GM18861 (cell line): ENCODE data around the gene LRIF1.
"Not testable (repeated sequence)": the region's sequence is repeated elsewhere in the genome, so short reads cannot be mapped to it uniquely, and the experiment has no call there.

ENCODE experiments used
- ATAC-seq: cut with Tn5 transposase; IDR thresholded peaks from one replicate; pipeline ENCODE4 v1.9.1; 2021; ENCODE audit not compliant: unreplicated experiment

The LRIF1 gene

DNA sequence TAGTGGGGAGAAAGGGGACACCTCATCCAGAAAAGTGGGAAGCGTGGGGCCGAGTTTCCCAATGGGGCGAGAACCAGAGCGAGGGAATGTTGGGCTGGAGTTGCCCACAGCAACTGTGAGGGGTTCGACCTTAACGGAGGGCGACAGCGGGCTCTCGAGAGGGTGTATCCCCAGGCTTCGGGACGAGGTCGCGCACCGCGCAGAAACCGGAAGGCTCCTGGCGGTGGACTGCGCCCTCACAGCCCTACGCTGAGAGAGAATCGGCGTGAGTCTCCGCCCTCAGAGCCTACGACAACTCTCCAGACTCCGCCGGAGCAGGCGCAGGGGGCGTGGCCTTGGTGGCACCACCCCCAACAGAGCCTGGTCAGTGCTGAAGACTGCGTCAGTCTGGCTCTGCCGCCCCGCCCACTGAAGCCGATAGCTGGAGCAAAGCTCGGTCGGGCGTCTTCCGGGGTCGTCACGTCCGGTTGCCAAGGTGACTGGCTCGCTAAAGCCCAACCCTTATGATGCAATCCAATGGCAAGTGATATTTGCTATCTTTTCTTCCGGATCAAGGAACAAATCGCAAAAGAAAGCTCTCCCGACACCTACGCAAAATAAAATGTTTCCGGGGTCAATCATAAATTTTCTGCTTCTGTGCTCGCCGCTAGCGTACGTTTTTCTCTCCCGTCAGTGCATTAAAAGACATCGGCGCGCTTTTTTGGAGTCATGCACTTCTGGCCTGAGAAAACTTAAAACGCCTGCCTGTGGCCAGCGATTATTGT lies at the start of gene LRIF1:
LRIF1 (minus strand) TSS at position 232 of the 764 bp plus-strand sequence. CDS start 234 bp downstream, outside the sequence.
- ATAC-seq: peak; percentile 94

DNA sequence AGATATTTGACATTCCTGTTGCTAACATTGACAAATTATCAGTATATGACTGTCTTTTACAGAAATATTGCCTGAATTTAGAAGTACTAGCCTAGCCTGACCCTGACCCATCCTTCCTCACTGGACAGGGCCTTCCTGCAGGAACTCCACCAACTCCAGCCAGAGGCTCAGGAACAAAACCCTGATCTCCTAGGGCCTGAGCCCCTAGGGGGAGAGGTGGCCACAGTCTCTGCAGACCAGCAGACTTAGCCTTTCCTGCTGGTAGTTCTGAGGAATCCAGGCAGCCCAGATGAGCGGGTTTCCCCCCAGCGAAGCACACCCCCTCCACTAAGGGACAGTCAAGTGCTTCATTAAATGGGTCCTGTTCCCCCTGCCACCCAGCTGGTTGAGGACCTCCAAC lies 44.3 kb upstream of the LRIF1 start:
- ATAC-seq: no peak

GRCh38 chr1:111006556-111006955 lies 42.8 kb upstream of the LRIF1 start:
- no peak for ATAC-seq

DNA sequence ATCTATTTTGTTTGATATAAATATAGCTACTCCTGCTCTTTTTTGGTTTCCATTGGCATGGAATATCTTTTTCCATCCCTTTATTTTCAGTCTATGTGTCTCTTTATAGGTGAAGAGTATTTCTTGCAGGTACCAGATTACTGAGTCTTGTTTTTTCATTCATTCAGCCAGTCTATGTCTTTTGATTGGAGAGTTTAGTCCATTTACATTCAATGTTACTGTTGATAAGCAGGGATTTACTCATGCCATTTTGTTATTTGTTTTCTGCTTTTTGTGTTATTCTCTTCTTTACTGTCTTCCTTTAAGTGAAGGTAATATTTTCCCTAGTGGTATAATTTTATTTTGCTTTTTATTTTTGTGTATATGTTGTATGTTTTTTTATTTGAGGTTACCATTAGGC lies 35.9 kb upstream of the LRIF1 start:
- ATAC-seq: not testable (repeated sequence)

- not testable (repeated sequence) for ATAC-seq
Observed at GRCh38 chr1:110992329-110992728, 28.6 kb upstream of the LRIF1 start.

DNA sequence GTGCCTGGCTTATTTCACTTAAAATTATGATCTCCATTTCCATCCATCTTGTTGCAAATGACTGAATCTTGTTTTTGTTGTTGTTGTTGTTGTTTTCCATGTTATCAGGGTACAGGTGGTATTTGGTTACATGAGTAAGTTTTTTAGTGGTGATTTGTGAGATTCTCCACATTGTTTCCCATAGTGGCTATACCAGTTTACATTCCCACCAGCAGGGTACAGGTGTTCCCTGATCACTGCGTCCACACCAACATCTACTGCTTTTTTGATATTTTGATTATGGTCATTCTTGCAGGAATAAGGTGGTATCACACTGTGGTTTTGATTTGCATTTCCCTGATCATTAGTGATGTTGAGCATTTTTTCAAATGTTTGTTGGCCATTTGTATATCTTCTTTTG lies 27.6 kb upstream of the LRIF1 start:
- not testable (repeated sequence) for ATAC-seq

DNA sequence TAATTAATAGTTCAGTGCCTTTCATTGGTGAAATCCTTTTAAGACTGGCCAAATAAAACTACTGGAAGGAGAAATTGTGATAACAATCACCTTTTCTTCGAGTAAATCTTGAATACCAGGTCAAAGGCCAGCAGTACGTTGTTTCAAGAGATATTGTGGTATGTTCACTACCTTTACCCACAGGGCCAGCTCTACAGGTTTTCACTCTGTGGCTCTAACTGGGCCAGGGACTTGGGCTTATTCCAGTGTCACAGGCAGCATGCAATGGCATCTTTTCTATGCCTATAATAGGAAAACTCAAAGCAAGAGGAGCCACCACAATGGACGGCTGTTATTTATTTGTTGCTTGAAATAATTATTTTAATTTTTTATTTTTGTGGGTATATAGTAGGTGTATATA lies 26.8 kb upstream of the LRIF1 start:
- ATAC-seq: no peak

DNA sequence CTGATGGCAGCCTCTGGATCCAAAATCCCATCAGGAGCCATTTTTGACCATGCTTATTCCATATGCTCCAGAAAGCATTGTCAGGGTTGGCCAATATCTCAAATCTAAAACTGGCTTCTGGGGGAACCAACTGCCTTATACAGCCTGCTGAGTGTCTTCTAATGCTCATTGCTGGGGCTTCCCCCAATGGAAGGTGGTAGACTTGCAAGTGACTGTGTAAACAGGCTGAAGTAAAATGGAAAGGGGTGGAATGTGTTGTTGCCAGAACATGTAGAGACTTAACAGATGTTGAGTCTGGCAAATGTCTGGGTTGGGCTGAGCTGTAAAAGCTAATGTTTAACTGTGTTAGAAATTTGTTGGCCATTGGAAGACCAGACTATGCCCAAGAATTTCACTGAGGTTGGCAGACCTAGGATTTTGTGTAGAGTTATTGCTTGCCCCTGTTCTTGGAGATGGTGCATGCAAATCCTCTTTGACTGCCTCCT lies 22.7 kb upstream of the LRIF1 start:
- ATAC-seq: no peak

- ATAC-seq: no peak
Observed at GRCh38 chr1:110982320-110982719, 18.6 kb upstream of the LRIF1 start.

DNA sequence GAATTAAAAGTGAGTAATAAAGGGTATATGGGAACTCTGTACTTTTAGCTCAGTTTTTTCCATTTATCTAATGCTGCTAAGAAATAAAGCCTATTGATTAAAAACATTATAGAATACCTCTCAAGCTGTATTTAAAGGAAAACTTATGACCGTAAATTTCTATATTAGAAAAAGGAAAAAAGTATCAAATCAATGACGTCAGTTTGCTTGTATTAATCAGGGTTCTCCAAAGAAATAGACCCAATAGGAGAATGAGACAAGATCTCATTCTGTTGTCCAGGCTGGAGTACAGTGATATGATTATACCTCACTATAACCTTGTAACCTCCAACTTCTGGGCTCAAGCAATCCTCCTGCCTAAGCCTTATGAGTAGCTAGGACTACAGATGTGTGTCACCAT lies 15.4 kb upstream of the LRIF1 start:
- no peak for ATAC-seq

GRCh38 chr1:110976089-110976488 lies 12.4 kb upstream of the LRIF1 start:
- ATAC-seq: no peak

- ATAC-seq: no peak
Observed at GRCh38 chr1:110975265-110975664, 11.5 kb upstream of the LRIF1 start.

DNA sequence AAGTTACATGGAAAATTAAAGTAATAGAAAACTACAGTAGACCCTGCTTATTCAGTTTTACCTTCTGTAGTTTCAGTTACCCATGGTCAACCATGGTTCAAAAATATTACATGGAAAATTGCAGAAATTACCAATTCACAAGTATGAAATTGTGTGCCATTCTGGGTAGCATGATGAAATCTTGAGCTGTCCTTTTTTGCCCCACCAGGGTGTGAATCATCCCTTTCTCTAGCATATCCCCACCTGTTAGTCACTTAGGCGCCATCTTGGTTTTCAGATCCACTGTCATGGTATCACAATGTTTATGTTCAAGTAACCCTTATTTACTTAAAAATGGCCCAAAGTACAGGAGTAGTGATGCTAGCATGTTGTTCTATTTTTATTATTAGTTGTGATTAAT lies 3.5 kb upstream of the LRIF1 start:
- no peak for ATAC-seq

- ATAC-seq: no peak
Observed at GRCh38 chr1:110964455-110964903, 757 bp upstream of the LRIF1 start.

DNA sequence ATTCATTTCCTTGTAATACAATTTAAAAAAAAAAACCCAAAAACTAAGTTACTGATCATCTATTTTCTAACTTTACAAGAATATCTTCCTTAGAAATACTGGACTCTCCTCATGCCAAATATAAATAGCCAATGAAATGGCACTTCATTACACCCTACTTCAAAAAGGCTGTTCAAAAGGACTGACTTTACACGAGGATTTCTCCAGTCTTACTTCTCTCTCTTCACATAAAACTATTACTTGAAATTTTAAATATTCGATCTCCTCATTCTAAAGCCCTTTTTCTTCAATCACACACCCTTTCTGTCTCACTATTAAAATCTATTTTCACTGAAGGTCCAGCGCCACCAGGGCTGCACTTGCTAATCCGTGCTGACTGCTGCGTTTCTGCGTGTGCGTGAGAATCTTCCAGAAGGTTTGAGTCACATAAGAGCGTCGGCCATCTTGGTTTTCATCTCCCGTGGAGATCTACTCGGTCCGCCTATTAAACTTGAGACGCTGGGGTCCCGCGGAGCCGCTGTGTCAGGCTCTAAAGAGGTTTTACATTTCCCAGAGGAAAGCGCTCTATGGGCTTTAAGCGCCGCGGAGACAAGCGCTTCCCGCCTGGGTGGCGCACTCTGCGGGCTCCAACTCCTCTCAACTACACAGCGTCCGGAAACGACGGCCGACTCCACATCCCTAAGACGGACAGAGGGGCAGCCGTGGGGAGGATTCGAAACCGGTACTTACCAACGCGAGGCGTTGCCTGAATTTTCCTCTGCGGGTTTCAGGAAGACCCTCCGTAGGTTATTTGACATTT lies 631 bp downstream of the LRIF1 start:
- peak; percentile 22 for ATAC-seq

DNA sequence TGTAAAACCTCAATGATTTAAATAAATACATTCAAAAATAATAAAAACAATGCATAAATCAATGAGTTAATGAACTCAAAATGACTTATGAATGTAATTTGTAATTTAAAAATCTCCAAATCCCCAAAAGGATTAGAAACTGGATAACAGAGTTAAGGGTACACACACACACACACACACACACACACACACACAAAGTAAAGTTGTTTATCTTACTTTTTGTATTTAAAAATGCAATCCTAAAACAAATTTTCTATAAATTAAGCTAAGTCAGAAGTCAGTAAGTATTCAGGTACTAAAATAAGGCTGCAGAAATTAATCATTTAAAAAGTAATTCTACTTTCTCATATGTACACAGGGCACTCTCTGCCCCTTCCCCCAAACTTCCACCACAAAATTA lies 1.8 kb downstream of the LRIF1 start:
- ATAC-seq: no peak

- no peak for ATAC-seq
Observed at GRCh38 chr1:110960777-110961420, 2.8 kb downstream of the LRIF1 start.

DNA sequence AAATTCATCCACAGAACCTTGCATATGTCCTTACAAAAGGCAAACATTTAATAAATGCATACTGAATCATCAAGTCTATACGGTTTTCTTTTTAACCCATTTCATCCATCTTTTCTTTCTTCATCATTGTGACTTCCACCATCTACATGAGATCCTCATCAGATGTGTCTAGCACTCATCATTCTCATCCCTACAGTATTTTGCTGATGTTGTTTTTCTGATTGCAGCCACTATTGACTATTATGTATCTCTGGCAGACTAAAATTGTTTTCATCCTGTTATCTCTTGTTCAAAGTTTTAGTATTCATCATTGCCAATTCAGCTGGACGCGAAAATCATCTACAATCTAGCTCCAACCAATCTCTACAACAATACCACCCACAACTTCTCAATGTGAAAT lies 5.9 kb downstream of the LRIF1 start:
- ATAC-seq: no peak

- ATAC-seq: no peak
Observed at GRCh38 chr1:110956586-110956985, 7.1 kb downstream of the LRIF1 start.

DNA sequence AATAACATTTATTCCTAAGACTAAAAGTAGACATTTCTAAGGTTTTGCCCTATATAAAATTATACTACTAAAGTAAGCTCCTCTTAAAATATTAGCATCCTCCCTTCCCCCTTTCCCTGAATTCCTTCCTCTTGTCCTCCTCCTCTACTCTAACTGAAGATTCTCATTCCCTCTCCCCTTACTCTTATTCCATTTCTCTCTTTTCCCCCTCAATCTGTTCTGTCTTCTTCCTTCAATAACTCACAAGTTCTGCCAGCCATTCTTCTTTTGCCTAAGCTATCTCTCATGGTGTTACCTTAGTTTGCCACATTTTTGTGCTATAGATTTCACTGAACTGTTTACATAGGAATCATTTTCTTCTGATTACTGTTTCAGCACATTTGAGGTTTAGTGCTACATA lies 10.7 kb downstream of the LRIF1 start:
- ATAC-seq: no peak

DNA sequence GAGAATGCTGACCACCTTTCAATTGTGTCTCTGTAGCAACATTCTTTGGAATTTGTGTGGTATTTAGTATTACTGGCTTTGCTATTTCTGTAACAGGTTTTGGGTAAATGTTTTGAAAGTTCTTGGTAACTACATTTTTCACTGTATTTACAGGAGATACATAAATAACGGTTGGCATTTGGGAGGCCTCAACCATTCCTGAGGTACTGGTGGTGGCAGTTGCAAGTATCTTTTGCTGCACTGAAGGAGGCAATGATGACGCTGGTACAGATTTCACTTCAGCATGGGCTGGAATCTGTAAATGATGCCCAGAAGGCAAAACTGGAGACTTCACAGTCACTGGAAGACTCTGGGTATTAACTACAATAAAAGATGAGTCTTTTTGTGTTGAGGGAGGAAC lies 11.7 kb downstream of the LRIF1 start:
- ATAC-seq: no peak

DNA sequence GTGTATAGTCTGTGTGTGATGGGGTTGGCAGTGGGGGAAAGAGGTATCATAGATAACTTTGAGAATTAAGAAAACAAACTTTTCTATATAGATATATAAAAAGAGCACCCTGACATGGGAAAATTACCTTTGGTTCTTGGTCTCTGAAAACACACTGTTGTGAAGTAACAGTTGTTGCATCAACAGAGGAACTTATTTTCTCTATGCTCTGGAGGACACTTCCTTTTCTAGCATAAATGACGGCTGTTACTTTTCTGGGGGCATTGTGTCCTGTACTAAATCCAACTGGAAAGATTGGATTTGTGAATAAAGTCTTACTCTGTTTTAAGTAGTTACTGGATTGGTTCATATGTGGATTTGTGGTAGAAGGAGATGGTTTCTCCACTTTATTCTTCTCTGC lies 12.6 kb downstream of the LRIF1 start:
- no peak for ATAC-seq
